Measurements from ENCODE around the gene KATNAL2.

DNA sequence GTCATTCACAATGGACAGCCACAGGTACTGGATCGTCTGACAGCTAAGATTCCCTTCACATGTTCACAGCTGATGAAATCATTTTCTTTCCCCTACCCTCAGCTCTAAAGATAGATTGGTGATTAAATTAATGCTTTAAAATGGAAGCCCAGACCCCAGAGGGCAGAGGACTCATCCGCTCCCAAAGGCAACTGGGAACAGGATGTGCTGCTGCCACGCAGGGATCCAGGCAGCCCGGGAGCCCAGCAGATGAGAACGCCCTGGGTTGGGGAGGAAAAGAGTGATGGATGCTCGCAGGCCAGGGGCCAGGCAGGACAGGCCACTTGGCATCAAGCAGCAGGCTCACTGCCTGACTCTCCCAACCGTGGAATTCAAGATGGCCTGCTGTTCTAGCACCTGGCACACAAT, 191.6 kb downstream of the KATNAL2 start:
- TF ChIP-seq, protein P1, sequence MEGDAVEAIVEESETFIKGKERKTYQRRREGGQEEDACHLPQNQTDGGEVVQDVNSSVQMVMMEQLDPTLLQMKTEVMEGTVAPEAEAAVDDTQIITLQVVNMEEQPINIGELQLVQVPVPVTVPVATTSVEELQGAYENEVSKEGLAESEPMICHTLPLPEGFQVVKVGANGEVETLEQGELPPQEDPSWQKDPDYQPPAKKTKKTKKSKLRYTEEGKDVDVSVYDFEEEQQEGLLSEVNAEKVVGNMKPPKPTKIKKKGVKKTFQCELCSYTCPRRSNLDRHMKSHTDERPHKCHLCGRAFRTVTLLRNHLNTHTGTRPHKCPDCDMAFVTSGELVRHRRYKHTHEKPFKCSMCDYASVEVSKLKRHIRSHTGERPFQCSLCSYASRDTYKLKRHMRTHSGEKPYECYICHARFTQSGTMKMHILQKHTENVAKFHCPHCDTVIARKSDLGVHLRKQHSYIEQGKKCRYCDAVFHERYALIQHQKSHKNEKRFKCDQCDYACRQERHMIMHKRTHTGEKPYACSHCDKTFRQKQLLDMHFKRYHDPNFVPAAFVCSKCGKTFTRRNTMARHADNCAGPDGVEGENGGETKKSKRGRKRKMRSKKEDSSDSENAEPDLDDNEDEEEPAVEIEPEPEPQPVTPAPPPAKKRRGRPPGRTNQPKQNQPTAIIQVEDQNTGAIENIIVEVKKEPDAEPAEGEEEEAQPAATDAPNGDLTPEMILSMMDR (conservative IDR thresholded peaks at IDR 0.05), result no peak
- TF ChIP-seq EZH2 (IDR thresholded peaks at IDR 0.05; ENCODE audit: low read depth), result no peak

All from PC-9 (cell line).